Measurements from ENCODE around the gene ITGB4.

The ITGB4 gene

GRCh38 chr17:75731716-75732498, 10.6 kb downstream of the ITGB4 start:
- H3K27me3 ChIP-seq (ENCODE audit: low read depth, low read length), result no peaks in the 10 kb centered on the region
- no peaks in the 10 kb centered on the region for H3K9me3 ChIP-seq (ENCODE audit: insufficient read depth, low read length)
- H3K4me2 ChIP-seq (ENCODE audit: low read length), result no peak overlapping the region
- no peaks in the 10 kb centered on the region for H4K20me1 ChIP-seq (ENCODE audit: insufficient read depth, low read length)
- no peaks in the 10 kb centered on the region for H3K36me3 ChIP-seq (replicated peaks; ENCODE audit: low read depth, low read length)
- no peak overlapping the region for H2AFZ ChIP-seq (ENCODE audit: low read depth, low read length)
- no peak overlapping the region for H3K4me3 ChIP-seq (ENCODE audit: low read length)
- H3K79me2 ChIP-seq (ENCODE audit: low read length), result no peaks in the 10 kb centered on the region
- H3K27ac ChIP-seq (ENCODE audit: low read length), result no peak overlapping the region
- no peak overlapping the region for H3K9ac ChIP-seq (ENCODE audit: low read length)
- TF ChIP-seq CTCF (IDR thresholded peaks at IDR 0.05; ENCODE audit: low read depth, low read length), result no peak
- no peak for TF ChIP-seq EZH2phosphoT487 (IDR thresholded peaks at IDR 0.05; ENCODE audit: low read depth)
- H3K4me1 ChIP-seq (ENCODE audit: low read length), result peaks cover 4% of the 10 kb centered on the region; the same call in 1 of the 2 replicates

GRCh38 chr17:75733471-75733870, 12.2 kb downstream of the ITGB4 start:
- no peaks in the 10 kb centered on the region for H3K79me2 ChIP-seq (ENCODE audit: low read length)
- H3K9ac ChIP-seq (ENCODE audit: low read length), result no peak overlapping the region
- H3K27me3 ChIP-seq (ENCODE audit: low read depth, low read length), result no peaks in the 10 kb centered on the region
- no peak overlapping the region for H3K27ac ChIP-seq (ENCODE audit: low read length)
- TF ChIP-seq CTCF (IDR thresholded peaks at IDR 0.05; ENCODE audit: low read depth, low read length), result no peak
- TF ChIP-seq EZH2phosphoT487 (IDR thresholded peaks at IDR 0.05; ENCODE audit: low read depth), result no peak
- H3K9me3 ChIP-seq (ENCODE audit: insufficient read depth, low read length), result no peaks in the 10 kb centered on the region
- peaks cover 15% of the 10 kb centered on the region for H3K4me1 ChIP-seq (ENCODE audit: low read length)
- H3K4me3 ChIP-seq (ENCODE audit: low read length), result no peak overlapping the region
- H3K36me3 ChIP-seq (replicated peaks; ENCODE audit: low read depth, low read length), result no peaks in the 10 kb centered on the region
- no peak overlapping the region for H3K4me2 ChIP-seq (ENCODE audit: low read length)
- H2AFZ ChIP-seq (ENCODE audit: low read depth, low read length), result no peak overlapping the region
- H4K20me1 ChIP-seq (ENCODE audit: insufficient read depth, low read length), result no peaks in the 10 kb centered on the region

- no peaks in the 10 kb centered on the region for H3K79me2 ChIP-seq (ENCODE audit: low read length)
- peak overlapping the region; percentile 28; the same call in 1 of the 2 replicates for H3K4me2 ChIP-seq (ENCODE audit: low read length)
- H3K27ac ChIP-seq (ENCODE audit: low read length), result no peak overlapping the region
- H3K9me3 ChIP-seq (ENCODE audit: insufficient read depth, low read length), result no peaks in the 10 kb centered on the region
- H3K36me3 ChIP-seq (replicated peaks; ENCODE audit: low read depth, low read length), result no peaks in the 10 kb centered on the region
- TF ChIP-seq EZH2phosphoT487 (IDR thresholded peaks at IDR 0.05; ENCODE audit: low read depth), result no peak
- no peak for TF ChIP-seq CTCF (IDR thresholded peaks at IDR 0.05; ENCODE audit: low read depth, low read length)
- no peaks in the 10 kb centered on the region for H3K27me3 ChIP-seq (ENCODE audit: low read depth, low read length)
- no peaks in the 10 kb centered on the region for H4K20me1 ChIP-seq (ENCODE audit: insufficient read depth, low read length)
- H2AFZ ChIP-seq (ENCODE audit: low read depth, low read length), result no peak overlapping the region; the same call in 1 of the 2 replicates
- no peak overlapping the region for H3K4me3 ChIP-seq (ENCODE audit: low read length)
- peaks cover 18% of the 10 kb centered on the region for H3K4me1 ChIP-seq (ENCODE audit: low read length)
- no peak overlapping the region for H3K9ac ChIP-seq (ENCODE audit: low read length)
These were observed 13.5 kb downstream of the ITGB4 start for GRCh38 chr17:75734674-75735294.

GRCh38 chr17:75736173-75736835, 15.0 kb downstream of the ITGB4 start:
- Histone ChIP-seq H3K79me2 (ENCODE audit: low read length) (no peaks in the 10 kb centered on the region), H3K9ac (ENCODE audit: low read length) (no peak overlapping the region), H3K4me3 (ENCODE audit: low read length) (no peak overlapping the region), H3K27ac (ENCODE audit: low read length) (no peak overlapping the region), H3K36me3 (replicated peaks; ENCODE audit: low read depth, low read length) (no peaks in the 10 kb centered on the region), H3K4me1 (ENCODE audit: low read length) (peaks cover 18% of the 10 kb centered on the region), H3K27me3 (ENCODE audit: low read depth, low read length) (no peaks in the 10 kb centered on the region), H4K20me1 (ENCODE audit: insufficient read depth, low read length) (no peaks in the 10 kb centered on the region), H3K9me3 (ENCODE audit: insufficient read depth, low read length) (no peaks in the 10 kb centered on the region), H2AFZ (ENCODE audit: low read depth, low read length) (no peak overlapping the region), H3K4me2 (ENCODE audit: low read length) (no peak overlapping the region)
- TF ChIP-seq EZH2phosphoT487 (IDR thresholded peaks at IDR 0.05; ENCODE audit: low read depth) (no peak), CTCF (IDR thresholded peaks at IDR 0.05; ENCODE audit: low read depth, low read length) (no peak)

All from OCI-LY3 (cell line).